MM.1S (cell line): Measurements from ENCODE around the gene C19orf44.
"Not testable (repeated sequence)": the region's sequence is repeated elsewhere in the genome, so short reads cannot be mapped to it uniquely, and the experiment has no call there.

Source experiments
- CTCF ChIP-seq: fragments of 300-600 bp; sonication (generic); IDR thresholded peaks from 2 replicates; pipeline ENCODE4 v1.5.1; 2016; ENCODE audit warnings: antibody characterized with exemption, low read length, mixed read lengths
- EZH2 ChIP-seq: fragments of 300-600 bp; sonication (generic); optimal IDR thresholded peaks from 2 replicates; pipeline ENCODE3; 2017; ENCODE audit warnings: low read depth, mild to moderate bottlenecking, antibody characterized with exemption, low read length, mixed read lengths

GRCh38 chr19:16506161-16506560 is 10.0 kb downstream of the C19orf44 start:
- not testable (repeated sequence) for TF ChIP-seq CTCF, EZH2
